Duodenal mucosa (tissue), 2 donors: ENCODE measurements around the gene RPL18.

Experiments used
- H3K27ac ChIP-seq: one replicate; pipeline ENCODE4 v1.7.0; 2013; ENCODE audit warnings: low read depth, low read length
- H3K27me3 ChIP-seq, 2 donors: one replicate each; pipeline ENCODE4 v1.7.0; 2013; ENCODE audit warnings: low read length in 2 of 2, control low read depth in 1 of 2; ENCODE audit not compliant: insufficient read depth in 2 of 2, control insufficient read depth in 1 of 2
- H3K36me3 ChIP-seq, 2 donors: one replicate each; pipeline ENCODE4 v1.7.0; 2013; ENCODE audit warnings: low read length in 2 of 2, control low read depth in 1 of 2; ENCODE audit not compliant: insufficient read depth in 2 of 2, control insufficient read depth in 1 of 2
- H3K4me1 ChIP-seq, 2 donors: one replicate each; pipeline ENCODE4 v1.7.0; 2013; ENCODE audit warnings: low read length in 2 of 2, control low read depth in 1 of 2; ENCODE audit not compliant: insufficient read depth in 2 of 2, control insufficient read depth in 1 of 2
- H3K4me3 ChIP-seq, 2 donors: one replicate each; pipeline ENCODE4 v1.7.0; 2013; ENCODE audit warnings: low read length in 2 of 2, low read depth in 1 of 2
- H3K9ac ChIP-seq, 2 donors: one replicate each; pipeline ENCODE4 v1.7.0; 2013; ENCODE audit warnings: low read length in 2 of 2, low read depth in 1 of 2
- H3K9me3 ChIP-seq, 2 donors: one replicate each; pipeline ENCODE4 v1.7.0; 2013; ENCODE audit warnings: low read length in 2 of 2, control low read depth in 1 of 2; ENCODE audit not compliant: control insufficient read depth in 1 of 2

Gene RPL18

DNA sequence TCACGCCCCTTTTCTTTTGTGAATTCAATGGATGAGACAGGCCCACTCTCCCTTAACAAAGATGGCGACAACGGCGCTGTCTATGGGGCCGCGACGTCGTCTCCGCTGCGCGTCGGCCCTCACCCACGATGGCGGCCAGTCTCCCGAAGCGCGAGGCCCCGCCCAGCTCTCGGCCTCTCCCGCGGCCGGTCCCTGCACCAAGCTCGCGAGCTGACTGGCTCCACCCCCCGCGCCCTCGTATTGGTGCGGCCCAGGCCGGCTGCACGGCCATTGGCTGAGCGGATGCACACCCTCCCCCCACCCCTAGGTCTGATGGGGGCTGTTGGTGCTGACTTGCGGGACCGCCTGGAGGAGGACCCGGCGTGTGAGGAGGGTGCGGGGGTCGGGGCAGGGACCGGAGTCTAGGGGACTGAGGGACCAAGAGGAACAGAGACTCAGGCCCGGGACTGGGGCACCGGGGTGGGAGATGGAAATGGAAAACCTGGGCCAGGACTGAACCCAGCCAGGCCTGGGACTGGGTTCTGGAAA lies 5.2 kb upstream of the RPL18 start:
- Histone ChIP-seq H3K27ac (peak overlapping the region; percentile 78), H3K27me3 (no peaks in the 10 kb centered on the region), H3K4me3 (peak overlapping the region; percentile 62 to 70), H3K4me1 (peaks cover 27 to 33% of the 10 kb centered on the region in 2 donors), H3K9me3 (no peaks in the 10 kb centered on the region), H3K9ac (peak overlapping the region; percentile 77 to 87), H3K36me3 (peaks cover 0 to 7% of the 10 kb centered on the region in 2 donors)

DNA sequence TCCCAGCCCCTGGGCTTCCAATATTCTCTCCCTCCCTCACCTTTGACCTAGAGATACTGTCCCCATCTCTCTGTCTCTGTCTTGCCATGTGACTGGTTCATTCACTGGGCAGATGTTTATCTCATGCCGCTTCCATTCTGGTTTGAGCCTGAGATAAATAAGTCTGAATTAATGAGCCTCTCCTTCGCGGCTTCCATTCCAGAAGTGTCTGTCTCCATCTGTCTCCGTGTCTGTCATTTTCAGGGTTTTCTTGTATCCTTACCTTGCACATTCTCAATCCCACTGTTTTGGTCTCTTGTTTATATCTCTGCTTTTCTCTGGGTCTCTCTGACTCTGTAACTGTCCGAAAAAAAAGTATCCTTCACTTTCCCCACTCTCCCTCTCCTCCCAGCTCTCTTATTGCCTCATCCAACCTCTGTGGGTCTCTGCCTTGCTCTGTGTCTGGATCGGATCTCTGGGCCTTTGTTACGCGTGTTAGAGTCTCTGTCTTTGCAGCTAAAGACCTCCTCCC lies 4.6 kb upstream of the RPL18 start:
- Histone ChIP-seq H3K27ac (peak overlapping the region; percentile 73), H3K4me3 (peak overlapping the region; percentile 37 to 67), H3K36me3 (peaks cover 0 to 7% of the 10 kb centered on the region in 2 donors), H3K27me3 (no peaks in the 10 kb centered on the region), H3K4me1 (peaks cover 26 to 33% of the 10 kb centered on the region in 2 donors), H3K9me3 (no peaks in the 10 kb centered on the region), H3K9ac (peak overlapping the region; percentile 8 to 41)

GRCh38 chr19:48619692-48620585 lies 961 bp upstream of the RPL18 start:
- H3K9ac ChIP-seq: peak overlapping the region; percentile 59 to 85
- H3K27ac ChIP-seq: peak overlapping the region; percentile 91
- no peaks in the 10 kb centered on the region for H3K27me3 ChIP-seq
- H3K4me1 ChIP-seq: peaks cover 46 to 48% of the 10 kb centered on the region in 2 donors
- no peaks in the 10 kb centered on the region for H3K9me3 ChIP-seq
- peaks cover 24 to 31% of the 10 kb centered on the region in 2 donors for H3K36me3 ChIP-seq
- peak overlapping the region; percentile 68 to 76 for H3K4me3 ChIP-seq

DNA sequence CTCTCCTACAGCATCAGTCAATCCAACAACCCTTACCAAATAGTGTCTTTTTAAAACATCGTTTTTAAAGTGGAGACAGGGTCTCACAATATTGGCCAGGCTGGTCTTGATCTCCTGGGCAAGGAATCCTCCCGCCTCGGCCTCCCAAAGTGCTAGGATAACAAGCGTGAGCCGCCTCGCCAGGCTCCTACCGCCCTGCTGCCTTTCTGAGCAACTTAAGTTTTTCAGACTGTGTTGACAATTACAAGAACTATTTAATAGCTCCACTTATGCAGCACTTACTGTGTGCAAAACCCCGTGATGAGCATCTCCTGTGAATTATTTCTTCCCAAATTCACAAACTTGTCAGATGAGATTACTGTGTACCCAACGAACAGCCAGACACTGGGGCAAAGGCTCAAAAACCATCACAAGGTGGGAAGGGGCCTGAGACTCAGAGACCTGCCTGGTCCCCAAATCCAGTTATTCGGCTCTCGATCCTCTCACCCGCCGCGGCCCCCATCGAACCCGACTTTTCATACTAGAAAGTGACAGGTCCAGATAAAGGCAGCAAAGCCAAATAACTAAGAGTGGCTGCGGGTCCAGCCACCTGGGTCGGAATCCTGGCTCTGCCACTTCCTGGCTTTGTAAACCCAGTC lies 581 bp downstream of the RPL18 start:
- Histone ChIP-seq H3K4me1 (peaks cover 41 to 49% of the 10 kb centered on the region in 2 donors), H3K9ac (peak overlapping the region; percentile 84 to 98), H3K27ac (peak overlapping the region; percentile 91), H3K36me3 (peaks cover 24 to 31% of the 10 kb centered on the region in 2 donors), H3K27me3 (no peaks in the 10 kb centered on the region), H3K9me3 (no peaks in the 10 kb centered on the region), H3K4me3 (peak overlapping the region; percentile 76 to 97)

DNA sequence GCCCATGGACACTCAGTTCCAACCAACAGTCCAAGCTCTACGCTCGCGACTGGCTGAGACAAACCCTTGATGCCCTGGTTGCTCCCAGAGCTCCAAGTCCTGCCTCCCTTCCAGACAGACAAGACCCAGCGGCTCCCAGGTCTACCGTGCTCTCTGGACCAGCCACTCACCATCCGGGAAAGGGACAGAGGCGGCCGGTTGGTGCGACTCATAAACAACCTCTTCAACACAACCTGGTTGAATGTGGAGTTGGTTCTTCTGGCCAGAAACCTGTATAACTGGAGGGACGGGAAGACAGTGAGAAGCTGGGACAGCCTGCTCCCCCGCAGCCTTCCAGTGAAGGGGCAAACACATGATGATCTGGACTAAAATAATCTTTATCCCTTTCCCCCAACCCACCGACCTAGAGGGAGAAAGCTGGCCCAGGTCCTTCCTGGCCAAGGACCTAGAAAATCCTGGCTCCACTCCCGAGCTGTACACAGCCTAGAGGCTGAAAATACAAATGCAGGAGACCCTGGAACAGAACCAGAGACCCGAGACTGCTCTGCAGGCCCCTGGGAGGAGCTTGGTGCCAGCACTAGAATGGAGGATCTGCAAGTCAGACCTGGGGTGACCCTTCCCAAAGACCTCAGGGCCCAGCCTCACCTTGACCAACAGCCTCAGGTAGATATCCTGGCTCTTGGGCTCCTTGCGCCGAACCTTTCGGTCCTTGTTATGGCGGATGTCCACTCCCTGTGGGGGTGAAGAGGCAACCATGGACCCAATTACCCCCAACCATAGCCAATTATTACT lies 1.6 kb downstream of the RPL18 start:
- H3K27ac ChIP-seq: peak overlapping the region; percentile 39
- peak overlapping the region; percentile 84 to 98 for H3K9ac ChIP-seq
- H3K36me3 ChIP-seq: peaks cover 24 to 31% of the 10 kb centered on the region in 2 donors
- H3K4me1 ChIP-seq: peaks cover 38 to 51% of the 10 kb centered on the region in 2 donors
- no peaks in the 10 kb centered on the region for H3K9me3 ChIP-seq
- no peaks in the 10 kb centered on the region for H3K27me3 ChIP-seq
- peak overlapping the region; percentile 76 to 97 for H3K4me3 ChIP-seq

DNA sequence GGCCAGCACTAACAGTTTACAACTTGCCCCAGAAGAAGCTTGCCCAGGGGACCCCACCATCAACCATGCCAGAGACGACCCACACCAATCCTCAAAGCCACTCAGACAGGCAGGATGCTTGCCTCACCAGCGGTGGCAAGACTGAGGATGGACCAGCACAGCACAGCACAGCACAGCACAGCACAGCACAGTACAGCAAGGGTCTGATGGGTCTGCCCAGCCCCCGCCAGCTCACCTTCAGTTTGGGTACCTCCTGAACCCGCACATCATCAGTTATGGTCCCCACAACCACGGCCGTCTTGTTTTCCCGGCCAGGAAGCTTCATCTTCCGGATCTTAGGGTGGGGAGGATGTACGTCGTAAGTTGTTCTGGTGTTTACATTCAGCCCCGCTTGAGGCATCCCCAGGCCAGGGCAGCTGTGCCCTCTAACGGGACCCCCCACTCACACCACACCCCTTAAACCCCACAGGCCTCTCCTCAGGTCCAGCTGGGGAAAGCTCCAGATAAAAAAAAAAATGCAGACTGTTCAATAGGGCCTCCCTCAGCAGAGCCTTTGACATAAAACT lies 2.4 kb downstream of the RPL18 start:
- H3K36me3 ChIP-seq: peaks cover 24 to 36% of the 10 kb centered on the region in 2 donors
- H3K4me3 ChIP-seq: peak overlapping the region; percentile 76 to 97
- H3K9me3 ChIP-seq: no peaks in the 10 kb centered on the region
- no peak overlapping the region for H3K27ac ChIP-seq
- H3K27me3 ChIP-seq: no peaks in the 10 kb centered on the region
- peak overlapping the region; percentile 84 to 98 for H3K9ac ChIP-seq
- H3K4me1 ChIP-seq: peaks cover 38 to 56% of the 10 kb centered on the region in 2 donors

DNA sequence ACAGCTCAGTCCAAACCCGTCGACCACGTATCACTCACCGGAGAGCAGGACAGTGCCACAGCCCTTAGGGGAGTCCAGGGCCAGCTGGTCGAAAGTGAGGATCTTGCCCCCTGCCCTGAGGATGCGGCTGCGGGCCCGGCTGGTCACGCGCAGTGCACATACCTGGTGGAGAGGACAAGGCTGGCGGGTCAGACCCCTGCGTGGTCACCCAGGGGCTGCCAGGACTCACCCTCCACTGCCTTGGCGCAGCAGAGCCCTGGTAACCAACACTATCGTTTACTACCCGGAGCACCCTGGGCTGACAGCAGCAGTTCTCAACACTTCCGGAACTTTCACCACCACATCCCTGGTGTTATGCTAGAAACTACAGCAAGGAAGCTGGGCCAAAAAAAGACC lies 2.9 kb downstream of the RPL18 start:
- Histone ChIP-seq H3K9ac (peak overlapping the region; percentile 84 to 98), H3K9me3 (no peaks in the 10 kb centered on the region), H3K4me3 (peak overlapping the region; percentile 76 to 97), H3K27ac (no peak overlapping the region), H3K4me1 (peaks cover 38 to 56% of the 10 kb centered on the region in 2 donors), H3K36me3 (peaks cover 24 to 37% of the 10 kb centered on the region in 2 donors), H3K27me3 (no peaks in the 10 kb centered on the region)

GRCh38 chr19:48615231-48616040 lies 3.5 kb downstream of the RPL18 start:
- Histone ChIP-seq H3K27ac (peak overlapping the region; percentile 92), H3K9me3 (no peaks in the 10 kb centered on the region), H3K4me3 (peak overlapping the region; percentile 21 to 97), H3K27me3 (no peaks in the 10 kb centered on the region), H3K36me3 (peaks cover 24 to 41% of the 10 kb centered on the region in 2 donors), H3K9ac (peak overlapping the region; percentile 55 to 84), H3K4me1 (peaks cover 38 to 56% of the 10 kb centered on the region in 2 donors)
